ENCODE results near the gene IL18BP.

GRCh38 chr11:71996517-71996916, 2.2 kb upstream of the IL18BP start:
- TF ChIP-seq POLR2A (IDR thresholded peaks at IDR 0.05) (no peak), CTCF (IDR thresholded peaks at IDR 0.05) (no peak)
